Heart left ventricle (tissue), 13 donors: ENCODE data around the gene IL20RA.

Experiments
- CTCF ChIP-seq, 12 donors: fragments of 200-600 bp; sonication (generic) in 4 of 12; IDR thresholded peaks; one replicate each; pipeline versions ENCODE4 v1.5.0 to v1.8.0; 2018 to 2022; ENCODE audit warnings: antibody characterized with exemption in 12 of 12, mild to moderate bottlenecking in 5 of 12
- POLR2A ChIP-seq, 2 donors: fragments of 450-650 bp; IDR thresholded peaks; one replicate each; pipeline ENCODE4 v1.6.1; 2017; ENCODE audit warnings: antibody characterized with exemption in 2 of 2, mild to moderate bottlenecking in 2 of 2, moderate library complexity in 2 of 2
- donor health status: ischemic (EF 13 %, LVEDD 7.1; RV severe dilation, severe dysfunction).
- donor health status: DM: no; HTN: yes; CAD: no.
- donor health status: DM: no; HTN: no; CAD: no.
- donor health status: ischemic (EF 25% LVEDD 6.9; RV normal size, moderate dysfunction).
- donor health status: ischemic (EF 25% LVEDD 5.7; RV mildly dilated, moderate dysfunction).
- donor health status: ischemic (EF 35%, LVEDD 5.7; RV mildly dilated, moderate dysfunction).
- donor health status: nonischemic (EF 11% LVEDD 7.7; RV severe dilation, severe dysfunction).
- donor health status: DM: yes; HTN: yes; CAD: no.
- donor health status: PGD.
- donor health status: ischemic (EF 29% LVEDD 5.4; RV normal size, mild dysfunction).
- donor health status: nonischemic (EF 23%, LVEDD 6.1; RV moderate dilation, normal function).

- TF ChIP-seq CTCF (IDR thresholded peaks at IDR 0.05) (no peak), POLR2A (IDR thresholded peaks at IDR 0.05) (no peak)
These were observed 20.4 kb downstream of the IL20RA start for GRCh38 chr6:137024237-137024990.
